HCT116 (cell line): Measurements from ENCODE around the gene ATP5PD. TPM values are rescaled to one million over a fixed set of nuclear protein-coding genes. Genes with fewer than 3 reads are reported as not detected.
"Not testable (repeated sequence)": the region's sequence is repeated elsewhere in the genome, so short reads cannot be mapped to it uniquely, and the experiment has no call there.

Experiments
- ATAC-seq: fragments of 200-7000 bp; cut with Tn5 transposase; 2 replicates; pipeline ENCODE4 v1.9.1; 2020; ENCODE audit warnings: mild to moderate bottlenecking, moderate library complexity
- BruUV-seq: library from RNA; stranded (reverse); fragments of 400-500 nt; replicated peaks from 2 replicates; lab custom pipeline; 2021; lab: Mats Ljungman, UMichigan
- CTCF ChIA-PET: fragments of 300-600 bp; sonication (Branson Sonifier 250); formaldehyde crosslinking; loops from one replicate; lab custom pipeline; 2021; ENCODE audit warnings: antibody characterized with exemption; lab: Charles Lee
- POLR2A ChIA-PET: fragments of 300-600, 350-600 bp; sonication (Branson Sonifier 250); formaldehyde crosslinking; loops from one replicate; lab custom pipeline; 2021; ENCODE audit warnings: antibody characterized with exemption; lab: Charles Lee
- RAD21 ChIA-PET, 2 experiments: fragments of 300-600 bp; sonication (Branson Sonifier 250); formaldehyde crosslinking; loops; one replicate each; lab custom pipeline; 2023; ENCODE audit warnings: low total read pairs in 2 of 2; ENCODE audit not compliant: uncharacterized antibody in 2 of 2, unreplicated experiment in 2 of 2, low non-redundant PET in 1 of 2; lab: Charles Lee
- DNase-seq: peaks from one replicate; pipeline ENCODE4 v3.0.0-alpha.2; 2010; ENCODE audit warnings: low read depth, low spot score
- H2AFZ ChIP-seq: fragments of 200-600 bp; shearing (Covaris generic), sonication (generic); 2 replicates; pipeline ENCODE4 v1.6.1; 2017; ENCODE audit warnings: low read depth, mixed run types, mixed read lengths, antibody characterized with exemption, low read length; ENCODE audit not compliant: poor library complexity, severe bottlenecking
- H3K27ac ChIP-seq: 2 replicates; pipeline ENCODE4 v1.5.1; 2012; ENCODE audit warnings: low read depth, low read length
- H3K27me3 ChIP-seq: fragments of 200-600 bp; sonication (generic); 2 replicates; pipeline ENCODE4 v1.6.1; 2016; ENCODE audit warnings: mixed run types, low read length, mixed read lengths; ENCODE audit not compliant: insufficient read depth
- H3K36me3 ChIP-seq, 2 experiments: fragments of 200-500 bp in 1 of 2; fragments of 200-600 bp in 1 of 2; sonication (Bioruptor generic) in 1 of 2; sonication (generic) in 1 of 2; 2 replicates each; pipeline versions ENCODE4 v1.5.1 to v1.6.1; 2014 to 2016; ENCODE audit warnings: low read length in 2 of 2, inconsistent platforms in 1 of 2, mixed read lengths in 1 of 2, mixed run types in 1 of 2; ENCODE audit not compliant: insufficient read depth in 2 of 2, control insufficient read depth in 1 of 2
- H3K4me1 ChIP-seq, 2 experiments: fragments of 200-600 bp in 1 of 2; sonication (generic) in 1 of 2; 2 replicates each; pipeline versions ENCODE4 v1.5.1 to v1.6.1; 2012 to 2017; ENCODE audit warnings: low read length in 2 of 2, inconsistent platforms in 1 of 2, mild to moderate bottlenecking in 1 of 2, mixed read lengths in 1 of 2, mixed run types in 1 of 2, moderate library complexity in 1 of 2; ENCODE audit not compliant: insufficient read depth in 2 of 2, control insufficient read depth in 1 of 2
- H3K4me2 ChIP-seq: fragments of 200-600 bp; sonication (generic); 2 replicates; pipeline ENCODE4 v1.6.1; 2017; ENCODE audit warnings: mixed run types, low read length, mixed read lengths
- H3K4me3 ChIP-seq, 2 experiments: fragments of 200-600 bp in 1 of 2; sonication (generic) in 1 of 2; replicated peaks in 1 of 2; 2 replicates each; pipeline ENCODE4 v1.5.1; 2011 to 2016; ENCODE audit warnings: low read length in 2 of 2, control low read depth in 1 of 2, low read depth in 1 of 2, mild to moderate bottlenecking in 1 of 2, mixed read lengths in 1 of 2, mixed run types in 1 of 2
- H3K79me2 ChIP-seq: fragments of 200-600 bp; sonication (generic); 2 replicates; pipeline ENCODE4 v1.6.1; 2017; ENCODE audit warnings: mild to moderate bottlenecking, mixed run types, low read length, moderate library complexity, mixed read lengths; ENCODE audit not compliant: insufficient read depth
- H3K9ac ChIP-seq: fragments of 200-600 bp; sonication (generic); 2 replicates; pipeline ENCODE4 v1.6.1; 2016; ENCODE audit warnings: low read length, mixed read lengths
- H3K9me2 ChIP-seq: fragments of 200-600 bp; sonication (generic), shearing (Covaris generic); 2 replicates; pipeline ENCODE4 v1.6.1; 2017; ENCODE audit warnings: mixed run types, mild to moderate bottlenecking, moderate library complexity; ENCODE audit not compliant: insufficient read depth
- H3K9me3 ChIP-seq, 2 experiments: fragments of 200-500 bp in 1 of 2; fragments of 200-600 bp in 1 of 2; sonication (Bioruptor generic) in 1 of 2; sonication (generic) in 1 of 2; 2 replicates each; pipeline ENCODE4 v1.6.1; 2014 to 2017; ENCODE audit warnings: low read length in 2 of 2, mixed read lengths in 2 of 2, inconsistent platforms in 1 of 2, low read depth in 1 of 2, mild to moderate bottlenecking in 1 of 2, mixed run types in 1 of 2, moderate library complexity in 1 of 2; ENCODE audit not compliant: control insufficient read depth in 1 of 2, insufficient read depth in 1 of 2
- H4K20me1 ChIP-seq: fragments of 200-600 bp; sonication (generic), shearing (Covaris generic); 2 replicates; pipeline ENCODE4 v1.6.1; 2017; ENCODE audit warnings: mixed run types, mild to moderate bottlenecking, moderate library complexity; ENCODE audit not compliant: insufficient read depth
- CBX3 ChIP-seq: IDR thresholded peaks from 2 replicates; pipeline ENCODE4 v1.6.1; 2012; ENCODE audit warnings: low read depth
- CEBPB ChIP-seq: IDR thresholded peaks from 2 replicates; pipeline ENCODE4 v1.6.1; 2012; ENCODE audit warnings: low read depth
- EGR1 ChIP-seq: IDR thresholded peaks from 2 replicates; pipeline ENCODE4 v1.6.1; 2012; ENCODE audit warnings: low read depth
- EZH2phosphoT487 ChIP-seq: fragments of 200-600 bp; IDR thresholded peaks from 2 replicates; pipeline ENCODE4 v1.6.1; 2018; ENCODE audit warnings: antibody characterized with exemption, borderline replicate concordance
- FOSL1 ChIP-seq: IDR thresholded peaks from 2 replicates; pipeline ENCODE4 v1.6.1; 2012; ENCODE audit warnings: low read depth
- RAD21 ChIP-seq: IDR thresholded peaks from 2 replicates; pipeline ENCODE4 v1.6.1; 2012; ENCODE audit warnings: low read depth, mild to moderate bottlenecking
- SRF ChIP-seq: IDR thresholded peaks from 2 replicates; pipeline ENCODE4 v1.6.1; 2012; ENCODE audit warnings: low read depth
- ZFX ChIP-seq: fragments of 450-650 bp; IDR thresholded peaks from 2 replicates; pipeline ENCODE4 v1.6.1; 2017
- ZNF274 ChIP-seq: fragments of 200-500 bp; sonication (Bioruptor generic); IDR thresholded peaks from 2 replicates; pipeline ENCODE4 v1.6.1; 2014; ENCODE audit warnings: mild to moderate bottlenecking, low read depth, low read length, inconsistent platforms
- intact Hi-C: fragments of 100-400 bp; cut with micrococcal nuclease; formaldehyde crosslinking; loops from 2 replicates; pipeline ENCODE4 v1.10.0; 2022
- total RNA-seq: library from RNA; stranded (reverse); gene quantifications from one replicate; pipeline ENCODE4 v1.2.1, GENCODE V29; 2021; ENCODE audit not compliant: unreplicated experiment
- TF ChIP-seq, protein P1 (sequence below), 3 experiments: fragments of 200-600 bp in 1 of 3; sonication (generic) in 1 of 3; IDR thresholded peaks in 2 of 3; conservative IDR thresholded peaks in 1 of 3; 2 replicates each; pipeline ENCODE4 v1.5.1; 2012 to 2017; ENCODE audit warnings: low read depth in 2 of 3, low read length in 2 of 3, antibody characterized with exemption in 1 of 3, borderline replicate concordance in 1 of 3, control low read depth in 1 of 3, mild to moderate bottlenecking in 1 of 3, mixed read lengths in 1 of 3, mixed run types in 1 of 3, moderate library complexity in 1 of 3; ENCODE audit not compliant: insufficient read depth in 1 of 3
- TF ChIP-seq, protein P2 (sequence below): IDR thresholded peaks from 2 replicates; pipeline ENCODE4 v1.6.1; 2011; ENCODE audit warnings: mild to moderate bottlenecking, low read length, moderate library complexity; ENCODE audit not compliant: insufficient replicate concordance; ENCODE audit errors: extremely low read depth

The ATP5PD gene
- total RNA-seq, 1 experiment from 2014 or later = 407 TPM

GRCh38 chr17:75006653-75007052, 40.1 kb downstream of the ATP5PD start:
- intact Hi-C loops = loop anchor here (1.0 kb wide), 1 partner anchor 45 kb away; no protein-coding TSS in a partner anchor
- no peaks in the 10 kb centered on the region for H3K79me2 ChIP-seq
- no peaks in the 10 kb centered on the region for H3K9me2 ChIP-seq
- H3K27ac ChIP-seq = no peak overlapping the region
- peaks cover 4 to 15% of the 10 kb centered on the region in 2 experiments; a peak in 2 of 4 replicates for H3K36me3 ChIP-seq
- no peak for DNase-seq
- POLR2A ChIA-PET = interaction anchor here (1.0 kb wide), 1 partner anchor 45 kb away, joined by 4 read pairs; no protein-coding TSS in a partner anchor
- H4K20me1 ChIP-seq = no peaks in the 10 kb centered on the region
- H3K4me2 ChIP-seq = no peak overlapping the region
- CTCF ChIA-PET = interaction anchor here (4.0 kb wide), 1 partner anchor 45 kb away, joined by 32 read pairs; no protein-coding TSS in a partner anchor
- H3K9ac ChIP-seq = no peak overlapping the region
- H2AFZ ChIP-seq = no peak overlapping the region
- ATAC-seq = peak; percentile 52
- H3K27me3 ChIP-seq = no peaks in the 10 kb centered on the region
- peaks cover under 1 to 5% of the 10 kb centered on the region in 2 experiments; a peak in 2 of 4 replicates for H3K4me1 ChIP-seq
- BruUV-seq = no TSS peak
- H3K4me3 ChIP-seq = no peak overlapping the region
- TF ChIP-seq CEBPB (no peak), FOSL1 (no peak), EZH2phosphoT487 (no peak), ZNF274 (no peak), RAD21 (peak; percentile 69), ZFX (no peak), CBX3 (no peak), SRF (no peak), EGR1 (no peak)
- TF ChIP-seq, protein P1, sequence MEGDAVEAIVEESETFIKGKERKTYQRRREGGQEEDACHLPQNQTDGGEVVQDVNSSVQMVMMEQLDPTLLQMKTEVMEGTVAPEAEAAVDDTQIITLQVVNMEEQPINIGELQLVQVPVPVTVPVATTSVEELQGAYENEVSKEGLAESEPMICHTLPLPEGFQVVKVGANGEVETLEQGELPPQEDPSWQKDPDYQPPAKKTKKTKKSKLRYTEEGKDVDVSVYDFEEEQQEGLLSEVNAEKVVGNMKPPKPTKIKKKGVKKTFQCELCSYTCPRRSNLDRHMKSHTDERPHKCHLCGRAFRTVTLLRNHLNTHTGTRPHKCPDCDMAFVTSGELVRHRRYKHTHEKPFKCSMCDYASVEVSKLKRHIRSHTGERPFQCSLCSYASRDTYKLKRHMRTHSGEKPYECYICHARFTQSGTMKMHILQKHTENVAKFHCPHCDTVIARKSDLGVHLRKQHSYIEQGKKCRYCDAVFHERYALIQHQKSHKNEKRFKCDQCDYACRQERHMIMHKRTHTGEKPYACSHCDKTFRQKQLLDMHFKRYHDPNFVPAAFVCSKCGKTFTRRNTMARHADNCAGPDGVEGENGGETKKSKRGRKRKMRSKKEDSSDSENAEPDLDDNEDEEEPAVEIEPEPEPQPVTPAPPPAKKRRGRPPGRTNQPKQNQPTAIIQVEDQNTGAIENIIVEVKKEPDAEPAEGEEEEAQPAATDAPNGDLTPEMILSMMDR (IDR thresholded peaks at IDR 0.05 in 2 of 3, conservative IDR thresholded peaks at IDR 0.05 in 1 of 3; ENCODE audit: borderline replicate concordance in 1 of 3, insufficient read depth in 1 of 3, low read depth in 2 of 3, low read length in 2 of 3) = peak in 1 of 3 experiments; percentile 47; a peak in 1 of 6 replicates
- TF ChIP-seq, protein P2, sequence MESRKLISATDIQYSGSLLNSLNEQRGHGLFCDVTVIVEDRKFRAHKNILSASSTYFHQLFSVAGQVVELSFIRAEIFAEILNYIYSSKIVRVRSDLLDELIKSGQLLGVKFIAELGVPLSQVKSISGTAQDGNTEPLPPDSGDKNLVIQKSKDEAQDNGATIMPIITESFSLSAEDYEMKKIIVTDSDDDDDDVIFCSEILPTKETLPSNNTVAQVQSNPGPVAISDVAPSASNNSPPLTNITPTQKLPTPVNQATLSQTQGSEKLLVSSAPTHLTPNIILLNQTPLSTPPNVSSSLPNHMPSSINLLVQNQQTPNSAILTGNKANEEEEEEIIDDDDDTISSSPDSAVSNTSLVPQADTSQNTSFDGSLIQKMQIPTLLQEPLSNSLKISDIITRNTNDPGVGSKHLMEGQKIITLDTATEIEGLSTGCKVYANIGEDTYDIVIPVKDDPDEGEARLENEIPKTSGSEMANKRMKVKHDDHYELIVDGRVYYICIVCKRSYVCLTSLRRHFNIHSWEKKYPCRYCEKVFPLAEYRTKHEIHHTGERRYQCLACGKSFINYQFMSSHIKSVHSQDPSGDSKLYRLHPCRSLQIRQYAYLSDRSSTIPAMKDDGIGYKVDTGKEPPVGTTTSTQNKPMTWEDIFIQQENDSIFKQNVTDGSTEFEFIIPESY = no peak
- TF ChIP-seq, all 23 proteins: peak for 2
- H3K9me3 ChIP-seq = no peaks in the 10 kb centered on the region
- RAD21 ChIA-PET = interaction anchor here (0.8 to 1.0 kb wide), 2 partner anchors 45 kb away, joined by 3 read pairs; no protein-coding TSS in a partner anchor

DNA sequence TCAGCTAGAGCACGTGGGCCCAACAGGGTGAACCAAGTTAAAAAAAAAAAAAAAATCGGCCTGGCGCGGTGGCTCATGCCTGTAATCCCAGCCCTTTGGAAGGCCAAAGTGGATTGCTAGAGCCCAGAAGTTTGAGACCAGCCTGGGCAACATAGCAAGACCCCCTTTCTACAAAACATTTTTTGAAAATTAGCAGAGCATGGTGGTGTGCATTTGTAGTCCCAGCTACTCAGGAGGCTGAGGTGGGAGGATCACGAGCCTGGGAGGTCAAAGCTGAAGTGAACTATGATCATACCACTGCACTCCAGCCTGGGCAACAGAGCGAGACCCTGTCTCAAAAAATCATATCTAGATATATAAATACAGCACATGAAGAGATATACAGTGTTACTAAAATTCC, 40.7 kb downstream of the ATP5PD start:
- H3K4me1 ChIP-seq, ATAC-seq, H3K4me2 ChIP-seq, H3K9me2 ChIP-seq, H3K4me3 ChIP-seq, H3K79me2 ChIP-seq, H3K27me3 ChIP-seq, H3K9ac ChIP-seq, H3K9me3 ChIP-seq, DNase-seq, BruUV-seq, H4K20me1 ChIP-seq, H3K27ac ChIP-seq, H2AFZ ChIP-seq: not testable (repeated sequence)
- ChIA-PET CTCF (interaction anchor here (4.0 kb wide), 1 partner anchor 45 kb away, joined by 32 read pairs; no protein-coding TSS in a partner anchor), POLR2A (interaction anchor here (1.0 kb wide), 1 partner anchor 44 kb away, joined by 4 read pairs; no protein-coding TSS in a partner anchor), RAD21 (interaction anchor here in 1 of 2 experiments (1.0 kb wide), 1 partner anchor 44 kb away, joined by 3 read pairs; no protein-coding TSS in a partner anchor)
- intact Hi-C loops = loop anchor here (1.0 kb wide), 1 partner anchor 45 kb away; no protein-coding TSS in a partner anchor
- H3K36me3 ChIP-seq = peaks cover 4 to 19% of the 10 kb centered on the region in 2 experiments; a peak in 2 of 4 replicates
